Suprapubic skin (tissue), 4 donors: ENCODE measurements around the gene COG8. TPM values are rescaled to one million over a fixed set of nuclear protein-coding genes. Genes with fewer than 3 reads are reported as not detected.
A peak's percentile ranks its signal among the peaks of the same experiment; 100 is the strongest.

Source experiments
- DNase-seq, 2 donors: peaks; one replicate each; pipeline ENCODE4 v3.0.0-alpha.2; 2019; ENCODE audit warnings: low spot score in 2 of 2
- H3K27ac ChIP-seq: fragments of 200-600 bp; sonication (generic); one replicate; pipeline ENCODE4 v1.5.1; 2019
- H3K27me3 ChIP-seq: fragments of 200-600 bp; sonication (generic); one replicate; pipeline ENCODE4 v1.5.1; 2019
- H3K36me3 ChIP-seq: fragments of 200-600 bp; sonication (generic); one replicate; pipeline ENCODE4 v1.5.1; 2019
- H3K4me1 ChIP-seq: fragments of 200-600 bp; sonication (generic); one replicate; pipeline ENCODE4 v1.5.1; 2019
- H3K4me3 ChIP-seq: fragments of 200-600 bp; sonication (generic); one replicate; pipeline ENCODE4 v1.5.1; 2019; ENCODE audit warnings: mild to moderate bottlenecking
- H3K9me3 ChIP-seq: fragments of 200-600 bp; sonication (generic); one replicate; pipeline ENCODE4 v1.5.1; 2019
- EP300 ChIP-seq: sonication (generic); formaldehyde crosslinking; IDR thresholded peaks from one replicate; pipeline ENCODE4 v1.6.1; 2017; ENCODE audit warnings: antibody characterized with exemption
- POLR2A ChIP-seq, 2 donors: fragments of 450-650 bp; IDR thresholded peaks; one replicate each; pipeline ENCODE4 v1.6.1; 2017; ENCODE audit warnings: antibody characterized with exemption in 2 of 2, mild to moderate bottlenecking in 2 of 2, moderate library complexity in 2 of 2
- POLR2AphosphoS5 ChIP-seq, 3 donors: sonication (generic); formaldehyde crosslinking; IDR thresholded peaks; one replicate each; pipeline ENCODE4 v1.6.1; 2017; ENCODE audit warnings: antibody characterized with exemption in 3 of 3
- WGBS: methylation state at CpG from one replicate; pipeline ENCODE4 v1.1.5; 2018; 5-methylcytosine and 5-hydroxymethylcytosine counted together
- total RNA-seq, 4 donors: library from RNA; depleted of rRNA; stranded (reverse); fragments of >200 nt; gene quantifications; one replicate each; pipeline ENCODE4 v1.1.0, GENCODE V29; 2016
- TF ChIP-seq, protein P1 (sequence below), 2 donors: fragments of 200-600 bp in 1 of 2; fragments of 450-650 bp in 1 of 2; sonication (generic) in 1 of 2; IDR thresholded peaks; one replicate each; pipeline ENCODE4 v1.5.1; 2016 to 2019; ENCODE audit warnings: antibody characterized with exemption in 2 of 2, mild to moderate bottlenecking in 1 of 2, moderate library complexity in 1 of 2

Gene COG8
- total RNA-seq, 4 donors from 2014 or later = 45.3 to 70.4 (median 57.0) TPM

DNA sequence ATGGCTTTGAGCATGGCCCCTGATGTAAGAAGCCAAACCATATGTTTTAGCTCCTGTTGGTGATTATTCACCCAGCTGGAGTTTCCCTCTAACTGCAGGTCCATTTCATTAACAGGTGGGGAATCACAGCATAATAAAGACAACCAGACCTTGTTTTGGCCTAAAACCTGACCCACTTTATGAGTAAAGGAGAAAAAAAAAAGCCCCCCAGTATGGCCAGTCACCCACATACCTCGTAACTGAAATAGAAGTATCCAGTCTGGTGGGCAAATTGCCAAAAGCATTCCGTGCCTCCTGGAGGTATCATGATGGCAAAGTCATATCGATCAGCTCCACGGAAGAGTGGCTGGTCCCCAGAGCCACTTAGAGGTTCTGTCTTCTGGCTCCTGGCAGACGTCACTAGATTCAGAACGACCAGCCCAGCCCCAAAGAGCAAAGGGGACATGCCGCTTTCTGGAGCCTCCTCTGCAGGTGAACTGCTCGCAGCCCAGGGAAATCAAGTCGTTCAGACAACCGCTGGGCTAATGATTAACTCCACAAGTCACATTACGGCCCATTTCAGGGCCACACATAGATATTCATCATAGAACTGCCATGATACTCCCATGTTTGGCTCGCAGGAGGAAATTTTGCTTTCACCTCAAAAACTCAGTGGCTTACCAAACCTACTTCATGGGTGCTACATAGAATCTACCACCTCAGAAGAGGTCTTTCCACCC lies 12.1 kb upstream of the COG8 start, which contains the start of gene TMED6:
Gene TMED6, minus strand, starts transcription at position 478 of the 719 bp plus-strand sequence. Its CDS starts 33 bp downstream, at position 445.
- 89% methylated on average over 8 of the region's 12 CpGs for WGBS
- TF ChIP-seq POLR2A (IDR thresholded peaks at IDR 0.05) = no peak
- no peak for TF ChIP-seq POLR2AphosphoS5 (IDR thresholded peaks at IDR 0.05)
- TF ChIP-seq, protein P1, sequence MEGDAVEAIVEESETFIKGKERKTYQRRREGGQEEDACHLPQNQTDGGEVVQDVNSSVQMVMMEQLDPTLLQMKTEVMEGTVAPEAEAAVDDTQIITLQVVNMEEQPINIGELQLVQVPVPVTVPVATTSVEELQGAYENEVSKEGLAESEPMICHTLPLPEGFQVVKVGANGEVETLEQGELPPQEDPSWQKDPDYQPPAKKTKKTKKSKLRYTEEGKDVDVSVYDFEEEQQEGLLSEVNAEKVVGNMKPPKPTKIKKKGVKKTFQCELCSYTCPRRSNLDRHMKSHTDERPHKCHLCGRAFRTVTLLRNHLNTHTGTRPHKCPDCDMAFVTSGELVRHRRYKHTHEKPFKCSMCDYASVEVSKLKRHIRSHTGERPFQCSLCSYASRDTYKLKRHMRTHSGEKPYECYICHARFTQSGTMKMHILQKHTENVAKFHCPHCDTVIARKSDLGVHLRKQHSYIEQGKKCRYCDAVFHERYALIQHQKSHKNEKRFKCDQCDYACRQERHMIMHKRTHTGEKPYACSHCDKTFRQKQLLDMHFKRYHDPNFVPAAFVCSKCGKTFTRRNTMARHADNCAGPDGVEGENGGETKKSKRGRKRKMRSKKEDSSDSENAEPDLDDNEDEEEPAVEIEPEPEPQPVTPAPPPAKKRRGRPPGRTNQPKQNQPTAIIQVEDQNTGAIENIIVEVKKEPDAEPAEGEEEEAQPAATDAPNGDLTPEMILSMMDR (IDR thresholded peaks at IDR 0.05) = no peak
- TF ChIP-seq EP300 = no peak
- DNase-seq = no peak
- H3K4me3 ChIP-seq = no peak within 1 kb of the TSS
- no peak within 1 kb of the TSS for H3K27ac ChIP-seq
- no peaks in the 10 kb centered on the region for H3K9me3 ChIP-seq
- no peaks in the 10 kb centered on the region for H3K4me1 ChIP-seq
- H3K27me3 ChIP-seq = no peaks in the 10 kb centered on the region
- peaks cover 41% of the 10 kb centered on the region for H3K36me3 ChIP-seq

DNA sequence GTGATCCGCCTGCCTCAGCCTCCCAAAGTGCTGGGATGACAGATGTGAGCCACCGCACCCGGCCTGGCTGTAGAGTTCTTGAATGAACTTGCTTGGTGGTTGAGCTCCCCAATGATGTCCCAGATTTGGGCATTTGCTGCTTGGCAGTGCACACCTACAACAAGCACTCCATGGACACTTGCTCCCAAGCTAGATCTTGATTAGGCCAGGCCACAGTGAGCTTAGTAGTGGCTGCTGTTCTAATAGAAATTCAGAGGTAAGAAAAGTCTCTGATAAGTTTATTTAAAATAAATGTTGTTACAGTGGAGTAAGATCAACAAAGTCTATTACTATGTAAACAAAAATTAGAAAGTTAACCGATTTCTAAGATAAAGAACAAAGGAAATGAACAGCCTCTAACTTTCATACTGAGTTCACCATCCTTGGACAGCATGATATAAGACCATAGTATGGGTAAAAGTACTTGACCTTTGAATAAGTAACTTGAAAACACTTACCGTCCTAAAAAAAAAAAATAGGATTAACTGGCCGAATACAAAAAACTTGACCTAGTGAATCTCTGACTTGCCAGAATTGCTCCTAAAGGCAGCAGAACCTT lies 11.3 kb upstream of the COG8 start:
- H3K27me3 ChIP-seq = no peaks in the 10 kb centered on the region
- no peak for DNase-seq
- H3K4me1 ChIP-seq = no peaks in the 10 kb centered on the region
- H3K9me3 ChIP-seq = no peaks in the 10 kb centered on the region
- no peak overlapping the region for H3K27ac ChIP-seq
- peaks cover 32% of the 10 kb centered on the region for H3K36me3 ChIP-seq
- TF ChIP-seq, protein P1 (IDR thresholded peaks at IDR 0.05) = no peak
- TF ChIP-seq POLR2AphosphoS5 (IDR thresholded peaks at IDR 0.05) = no peak
- no peak overlapping the region for H3K4me3 ChIP-seq
- WGBS = 83% methylated on average over 6 of the region's 6 CpGs

DNA sequence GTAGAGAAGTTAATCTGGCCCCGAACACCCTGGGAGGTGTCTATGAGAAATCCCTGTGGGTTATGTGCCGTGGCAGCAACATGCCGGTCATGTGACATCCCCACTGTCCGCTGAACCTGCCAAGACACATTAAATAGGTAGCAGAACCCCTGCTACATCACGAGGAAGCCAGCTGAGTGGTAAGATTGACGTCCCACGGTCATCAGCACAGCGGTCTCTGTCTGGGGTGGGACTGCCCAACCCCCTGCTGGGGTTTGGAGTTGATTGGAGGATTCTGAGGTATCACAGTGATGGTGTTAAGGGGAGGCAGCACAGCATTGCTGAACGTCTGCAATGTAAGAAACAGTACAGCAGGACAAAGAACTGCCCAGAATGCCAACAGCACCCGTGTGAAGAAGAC lies 10.2 kb upstream of the COG8 start:
- Histone ChIP-seq H3K36me3 (peaks cover 24% of the 10 kb centered on the region), H3K4me3 (no peak overlapping the region), H3K27ac (no peak overlapping the region), H3K4me1 (no peaks in the 10 kb centered on the region), H3K9me3 (no peaks in the 10 kb centered on the region), H3K27me3 (no peaks in the 10 kb centered on the region)
- 85% methylated on average over 9 of the region's 10 CpGs for WGBS
- peak in 1 of 2 donors; percentile 28 for DNase-seq
- TF ChIP-seq, protein P1 (IDR thresholded peaks at IDR 0.05) = no peak
- TF ChIP-seq EP300 (no peak), POLR2A (IDR thresholded peaks at IDR 0.05) (no peak), POLR2AphosphoS5 (IDR thresholded peaks at IDR 0.05) (no peak)

DNA sequence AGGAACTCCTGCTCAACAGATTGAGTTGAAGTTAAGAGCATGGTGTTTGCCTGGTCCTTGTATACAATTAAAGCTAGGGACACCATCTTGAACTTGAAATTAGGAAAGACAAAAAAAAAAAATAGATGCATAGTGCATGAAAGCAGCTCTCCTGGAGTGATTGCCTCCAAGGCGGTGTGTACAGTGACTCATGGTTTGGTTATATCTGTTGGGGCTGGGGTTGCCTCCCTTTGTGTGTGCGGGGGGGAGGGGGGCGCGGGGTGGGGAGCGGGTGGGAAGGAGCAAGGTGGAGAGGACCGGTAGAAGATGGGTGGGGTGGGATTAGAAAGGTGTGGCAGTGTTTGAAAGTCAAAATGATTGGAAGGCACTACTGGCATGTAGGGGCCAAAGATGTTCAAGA lies 8.9 kb upstream of the COG8 start:
- TF ChIP-seq POLR2A (IDR thresholded peaks at IDR 0.05) (no peak), POLR2AphosphoS5 (IDR thresholded peaks at IDR 0.05) (no peak), EP300 (no peak)
- TF ChIP-seq, protein P1 (IDR thresholded peaks at IDR 0.05) = no peak
- H3K27me3 ChIP-seq = no peaks in the 10 kb centered on the region
- 86% methylated on average over 6 of the region's 6 CpGs for whole genome bisulfite sequencing
- H3K4me3 ChIP-seq = no peak overlapping the region
- H3K27ac ChIP-seq = no peak overlapping the region
- DNase-seq = no peak
- H3K36me3 ChIP-seq = peaks cover 21% of the 10 kb centered on the region
- H3K4me1 ChIP-seq = no peaks in the 10 kb centered on the region
- no peaks in the 10 kb centered on the region for H3K9me3 ChIP-seq

DNA sequence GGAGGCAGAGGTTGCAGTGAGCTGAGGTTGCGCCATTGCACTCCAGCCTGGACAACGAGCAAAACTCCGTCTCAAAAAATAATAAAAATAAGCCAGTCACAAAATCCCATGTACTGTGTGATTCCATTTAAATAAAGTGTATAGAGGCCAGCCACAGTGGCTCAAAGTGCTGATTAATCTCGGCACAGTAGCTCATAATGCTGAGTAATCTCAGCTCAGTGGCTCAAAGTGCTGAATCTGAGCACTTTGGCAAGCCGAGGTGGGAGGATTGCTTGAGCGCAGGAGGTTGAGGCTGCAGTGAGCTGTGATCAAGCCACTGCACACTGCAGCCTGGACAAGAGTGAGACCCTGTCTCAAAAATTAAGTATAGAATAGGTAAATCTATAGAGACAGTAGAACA lies 7.3 kb upstream of the COG8 start:
- Histone ChIP-seq H3K36me3 (peaks cover 17% of the 10 kb centered on the region), H3K4me3 (no peak overlapping the region), H3K9me3 (no peaks in the 10 kb centered on the region), H3K27me3 (no peaks in the 10 kb centered on the region), H3K4me1 (no peaks in the 10 kb centered on the region), H3K27ac (no peak overlapping the region)
- no peak for DNase-seq
- TF ChIP-seq POLR2A (IDR thresholded peaks at IDR 0.05) (no peak), POLR2AphosphoS5 (IDR thresholded peaks at IDR 0.05) (no peak), EP300 (no peak)
- TF ChIP-seq, protein P1 (IDR thresholded peaks at IDR 0.05) = no peak
- 86% methylated on average over 6 of the region's 6 CpGs for WGBS
